Lung microvascular endothelial cell (primary cell): ENCODE data around the gene KRT74. TPM values are rescaled to one million over a fixed set of nuclear protein-coding genes. Genes with fewer than 3 reads are reported as not detected.
A peak's percentile ranks its signal among the peaks of the same experiment; 100 is the strongest.
"Not testable (repeated sequence)": the region's sequence is repeated elsewhere in the genome, so short reads cannot be mapped to it uniquely, and the experiment has no call there.

Experiments
- DNase-seq, 2 donors: peaks; one replicate each; pipeline versions ENCODE4 v3.0.0 to v3.0.0-alpha.2; 2010; ENCODE audit warnings: low read depth in 2 of 2
- total RNA-seq: library from RNA; depleted of rRNA; stranded (reverse); fragments of >200 nt; gene quantifications from 2 replicates; pipeline ENCODE4 v1.2.1, GENCODE V29; 2014

KRT74 gene
- total RNA-seq, 1 donor from 2014 or later: not detected

- DNase-seq: no peak
Observed at GRCh38 chr12:52603314-52603713, 29.7 kb upstream of the KRT74 start.

GRCh38 chr12:52602552-52602951 is 28.9 kb upstream of the KRT74 start:
- DNase-seq: no peak

DNA sequence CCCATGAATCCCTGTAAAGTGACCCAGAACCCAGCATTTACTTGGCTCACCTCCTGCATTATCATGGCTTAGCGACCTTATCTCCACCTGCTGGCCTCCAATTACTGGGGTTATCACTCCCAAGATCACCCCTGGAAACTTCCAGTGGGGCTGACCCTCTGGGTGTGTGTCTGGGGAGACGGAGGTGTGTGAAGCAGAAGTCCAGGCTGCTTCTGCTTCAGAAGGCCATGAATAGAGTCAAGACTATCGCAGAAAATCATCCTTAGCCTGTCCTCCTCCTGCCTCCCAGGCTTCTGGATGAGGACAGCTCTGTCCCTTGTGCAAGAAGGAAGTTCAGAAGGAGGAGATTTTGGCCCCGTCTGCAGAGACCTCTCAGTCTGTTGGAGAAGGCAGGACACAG is 28.0 kb upstream of the KRT74 start:
- no peak for DNase-seq

- no peak for DNase-seq
Observed at GRCh38 chr12:52600941-52601481, 27.4 kb upstream of the KRT74 start, which contains the start of gene KRT72. TSS of gene KRT72 (minus strand) at chr12:52601463. CDS start at chr12:52601452, 11 bp downstream.

- no peak for DNase-seq
Observed at GRCh38 chr12:52600475-52600874, 26.8 kb upstream of the KRT74 start.

GRCh38 chr12:52600071-52600470 is 26.4 kb upstream of the KRT74 start:
- DNase-seq: no peak

DNA sequence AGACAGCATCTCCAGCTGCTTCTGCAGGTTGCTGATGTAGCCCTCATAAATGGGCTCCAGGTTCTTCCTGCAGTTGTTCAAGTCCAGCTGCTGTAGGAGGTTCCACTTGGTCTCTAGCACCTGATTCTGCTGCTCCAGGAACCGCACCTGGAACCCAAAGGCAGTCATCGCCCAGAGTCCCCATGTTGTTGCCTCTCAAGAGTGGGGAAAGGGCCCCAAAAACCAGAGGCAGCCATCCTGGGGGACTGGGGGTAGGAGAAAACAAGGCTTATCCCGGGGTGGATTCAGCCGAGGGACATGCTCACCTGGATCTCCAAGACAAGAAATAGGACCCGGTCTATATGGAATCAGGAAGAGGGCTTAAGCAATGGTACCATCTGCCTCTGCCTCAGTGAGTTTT is 25.3 kb upstream of the KRT74 start:
- no peak for DNase-seq

- DNase-seq: not testable (repeated sequence)
Observed at GRCh38 chr12:52594237-52594636, 20.6 kb upstream of the KRT74 start.

GRCh38 chr12:52591521-52591920 is 17.9 kb upstream of the KRT74 start:
- no peak for DNase-seq

DNA sequence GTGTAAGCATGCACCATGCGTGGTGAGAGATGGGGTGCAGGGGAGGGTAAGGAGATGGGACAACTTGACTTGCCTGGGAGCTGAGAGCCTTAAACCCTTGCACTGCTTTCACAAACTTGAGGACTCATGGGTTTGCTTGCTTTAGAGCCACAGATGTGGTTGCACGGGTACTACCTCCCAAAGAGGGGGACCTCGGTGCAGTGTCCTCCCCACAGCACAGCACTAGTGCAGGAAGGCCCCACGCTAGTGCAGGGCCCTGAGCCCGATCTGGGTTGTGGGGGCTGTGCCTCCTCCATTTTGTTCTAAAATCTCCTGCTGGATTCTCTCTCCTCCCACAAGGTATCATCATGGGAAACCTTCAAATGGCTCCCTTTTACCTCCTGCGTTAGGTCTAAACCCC is 16.4 kb upstream of the KRT74 start:
- no peak for DNase-seq

DNA sequence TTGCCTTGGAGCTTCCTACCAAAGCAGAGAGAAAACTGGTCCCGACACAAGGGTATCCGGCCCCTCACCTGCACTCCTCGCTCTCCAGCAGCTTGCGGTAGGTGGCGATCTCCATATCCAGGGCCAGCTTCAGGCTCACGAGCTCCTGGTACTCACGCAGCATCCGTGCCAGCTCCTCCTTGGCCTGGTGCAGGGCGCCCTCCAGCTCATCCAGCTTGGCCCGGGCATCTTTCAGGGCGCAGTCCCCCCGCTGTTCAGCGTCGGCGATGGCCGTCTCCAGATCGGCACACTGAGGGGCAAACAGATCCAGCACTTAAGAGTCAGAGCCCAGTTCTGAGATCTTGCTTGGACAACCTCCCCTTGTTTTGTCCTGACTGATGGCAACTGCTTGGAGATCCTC is 13.9 kb upstream of the KRT74 start:
- no peak for DNase-seq

- no peak for DNase-seq
Observed at GRCh38 chr12:52585946-52586345, 12.3 kb upstream of the KRT74 start.

DNA sequence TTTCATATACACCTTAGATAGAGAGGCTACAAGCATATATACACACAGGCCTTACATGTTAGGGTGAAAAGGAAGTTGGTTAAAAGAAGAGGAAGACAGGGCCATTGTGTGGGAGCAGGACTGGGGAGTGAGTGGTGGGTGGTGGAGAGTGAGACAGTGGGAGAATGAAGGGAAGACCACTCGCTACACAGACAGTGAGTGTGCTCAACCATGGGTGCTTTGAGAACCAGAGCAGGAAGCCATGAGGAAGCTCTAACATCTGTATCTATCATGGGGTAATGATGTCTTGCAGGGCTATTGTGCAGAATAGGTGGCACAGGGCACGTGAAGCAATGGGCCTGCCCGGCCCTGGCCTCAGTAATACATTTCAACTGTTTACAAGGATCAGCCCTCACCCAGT is 11.4 kb upstream of the KRT74 start:
- no peak for DNase-seq

GRCh38 chr12:52584156-52584682 is 10.6 kb upstream of the KRT74 start:
- DNase-seq: no peak

DNA sequence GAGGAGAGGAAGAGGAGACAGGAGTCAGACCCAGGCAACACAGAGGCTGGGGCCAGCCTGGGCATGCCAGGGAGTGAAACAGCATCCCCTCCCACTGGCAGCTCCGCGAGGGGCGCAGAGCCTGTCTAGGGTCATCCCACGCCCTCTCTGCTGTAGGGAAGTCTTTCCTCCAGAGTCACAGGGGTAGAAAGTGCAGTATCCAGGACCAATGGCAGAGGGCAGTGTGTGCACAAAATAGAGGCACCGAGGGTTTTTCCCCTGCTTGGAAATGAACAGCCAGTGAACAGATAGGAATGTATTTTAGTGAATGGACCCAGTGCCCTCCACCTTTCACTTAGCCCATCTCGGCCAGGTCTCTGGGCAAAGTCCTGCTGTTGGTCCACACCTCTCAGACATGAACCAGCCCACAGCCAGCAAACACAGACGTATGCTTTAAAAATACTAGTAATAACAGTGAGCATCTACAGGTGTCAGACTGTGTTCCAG is 9.4 kb upstream of the KRT74 start:
- DNase-seq: peak; percentile 65 to 70

GRCh38 chr12:52582486-52582885 is 8.8 kb upstream of the KRT74 start:
- DNase-seq: no peak

GRCh38 chr12:52581481-52581880 is 7.8 kb upstream of the KRT74 start:
- no peak for DNase-seq

DNA sequence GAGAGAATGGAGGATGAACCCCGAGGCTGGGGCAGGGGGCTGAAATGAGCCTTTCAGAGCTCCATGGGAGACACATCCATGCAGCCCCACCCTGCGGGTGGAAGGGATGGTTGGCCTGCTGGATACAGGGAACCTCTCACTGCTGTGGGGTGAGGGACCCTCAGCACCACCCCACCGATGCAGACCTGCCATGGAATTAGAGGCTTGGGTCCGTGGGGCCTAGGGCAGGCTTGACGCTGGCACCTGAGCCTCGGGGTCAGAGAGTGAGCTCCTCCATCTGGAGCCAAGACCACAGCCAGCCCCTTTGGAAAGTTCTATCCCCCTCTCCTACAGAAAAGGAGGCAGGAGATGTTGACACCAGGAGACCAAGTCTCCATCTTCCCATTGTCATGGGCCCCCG is 7.4 kb upstream of the KRT74 start:
- no peak for DNase-seq

DNA sequence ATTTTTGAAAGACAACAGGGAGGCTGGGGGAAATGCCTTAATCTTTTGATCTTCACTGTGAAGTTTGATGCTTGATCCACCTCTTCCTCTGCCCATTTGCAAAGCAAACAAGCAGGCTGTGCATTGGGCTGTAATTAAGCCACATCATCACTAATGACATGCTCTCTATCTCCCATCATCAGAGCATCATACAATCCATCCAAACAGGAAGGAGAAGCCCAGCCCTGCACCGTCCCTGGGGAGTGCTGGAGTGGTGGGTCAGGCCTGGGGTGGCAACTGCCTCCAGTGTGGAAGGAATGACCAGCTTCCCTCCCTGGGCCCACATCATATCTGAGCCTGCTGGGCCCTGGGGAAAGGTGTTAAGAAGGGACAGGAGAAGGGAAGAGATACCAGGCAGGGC is 6.9 kb upstream of the KRT74 start:
- no peak for DNase-seq

DNA sequence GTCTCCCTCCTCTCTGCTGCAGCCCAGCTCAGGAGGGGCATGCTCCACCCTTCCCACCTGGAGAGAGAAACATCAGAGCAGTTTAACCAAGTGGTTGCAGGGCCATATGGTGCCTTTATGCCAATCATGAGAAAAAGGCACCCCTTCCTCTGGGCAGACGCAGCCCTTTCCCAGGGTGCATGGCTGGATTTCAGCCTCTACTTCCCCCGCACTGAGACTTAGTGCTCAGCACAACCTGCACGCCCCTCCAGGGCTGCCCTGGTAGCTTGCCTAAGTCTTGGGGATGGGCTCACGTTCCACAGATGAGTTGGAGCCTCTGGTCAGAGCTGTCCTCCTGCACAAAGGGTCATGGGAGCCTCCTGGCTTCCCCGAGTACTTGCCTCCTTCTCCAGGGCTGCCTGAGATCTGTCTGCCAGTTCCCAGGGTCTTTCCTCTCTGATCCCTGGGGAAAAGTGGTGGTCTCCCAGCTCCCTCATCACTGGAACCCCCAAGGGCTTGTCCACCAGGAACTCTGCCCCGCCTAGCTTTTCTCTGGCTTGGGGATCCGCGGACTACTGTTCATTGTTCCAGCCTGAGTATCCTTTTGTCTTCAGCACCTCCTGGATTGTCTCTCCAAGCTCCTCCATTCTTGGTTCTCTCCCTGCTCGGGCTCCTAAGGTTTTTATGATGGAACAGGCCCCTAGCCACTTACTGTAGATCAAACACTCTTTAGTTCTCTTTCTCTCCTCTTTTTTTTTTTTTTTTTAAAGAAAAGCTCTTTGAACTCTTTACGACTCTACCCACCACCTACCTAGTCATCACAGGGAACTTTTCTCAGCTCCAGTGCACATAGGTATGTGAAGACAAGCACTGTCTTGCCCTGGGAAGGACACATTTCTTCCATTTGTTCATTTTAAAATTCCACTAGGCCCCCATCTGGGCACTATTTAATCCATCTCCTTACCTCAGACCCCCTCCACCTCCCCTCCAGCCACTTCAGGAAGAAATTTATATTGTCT is 6.1 kb upstream of the KRT74 start:
- DNase-seq: no peak

- DNase-seq: no peak
Observed at GRCh38 chr12:52578469-52578868, 4.8 kb upstream of the KRT74 start.

GRCh38 chr12:52577316-52577715 is 3.7 kb upstream of the KRT74 start:
- no peak for DNase-seq

- no peak for DNase-seq
Observed at GRCh38 chr12:52575948-52576347, 2.3 kb upstream of the KRT74 start.
